ENCODE results near the gene DUSP28. TPM values are rescaled to one million over a fixed set of nuclear protein-coding genes. Genes with fewer than 3 reads are reported as not detected.
A peak's percentile ranks its signal among the peaks of the same experiment; 100 is the strongest.

DUSP28 gene
- total RNA-seq, 1 donor from 2014 or later: 6.1 TPM

DNA sequence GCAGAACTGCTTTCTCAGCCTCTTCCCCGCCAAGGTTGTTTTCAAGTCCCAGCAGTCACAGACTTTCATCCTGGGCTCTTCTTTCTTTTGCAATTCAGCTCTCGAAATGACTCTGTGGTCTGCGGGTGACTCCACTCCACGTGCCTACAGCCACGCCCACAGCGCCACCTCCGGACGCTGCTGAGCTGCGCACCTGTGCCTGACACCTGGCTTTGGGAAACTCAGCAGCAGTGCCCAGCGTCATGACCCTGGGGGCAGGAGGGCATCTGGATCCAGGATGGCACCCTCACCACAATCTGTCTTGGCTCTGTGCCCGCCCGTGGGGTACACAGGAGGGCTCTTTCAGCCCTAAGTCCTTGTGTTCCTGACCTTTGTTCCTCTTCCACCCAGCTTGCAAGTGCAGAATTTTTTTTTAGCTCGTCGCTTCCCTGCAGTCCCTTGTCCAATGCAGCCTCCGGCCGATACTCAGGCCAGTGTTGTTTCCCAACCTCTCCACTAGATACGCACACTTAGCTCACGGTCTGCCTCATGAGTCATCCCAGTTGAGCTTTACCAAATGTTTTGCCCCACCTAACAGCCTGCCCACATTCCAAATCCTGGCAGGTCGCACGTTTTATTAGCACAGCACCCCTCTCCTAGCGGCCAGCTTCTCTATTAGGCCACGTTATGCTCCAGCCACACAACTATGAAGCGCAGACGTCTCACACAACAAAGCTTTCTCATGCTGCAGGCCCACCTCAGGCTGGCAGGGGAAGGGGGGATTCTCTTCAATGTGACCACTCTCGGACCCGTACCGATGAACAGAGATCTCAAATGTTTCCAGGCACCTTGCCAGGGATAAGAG is 19.8 kb downstream of the DUSP28 start:
- Mint-ChIP-seq H3K4me3 (peak overlapping the region; percentile 58), H3K4me1 (peaks cover 29% of the 10 kb centered on the region), H3K27ac (ENCODE audit: unreplicated experiment) (peak overlapping the region; percentile 13), H3K9me3 (no peaks in the 10 kb centered on the region), H3K27me3 (ENCODE audit: low read depth) (no peaks in the 10 kb centered on the region), H3K36me3 (ENCODE audit: low read depth) (peaks cover 5% of the 10 kb centered on the region)
- TF ChIP-seq, protein P1, sequence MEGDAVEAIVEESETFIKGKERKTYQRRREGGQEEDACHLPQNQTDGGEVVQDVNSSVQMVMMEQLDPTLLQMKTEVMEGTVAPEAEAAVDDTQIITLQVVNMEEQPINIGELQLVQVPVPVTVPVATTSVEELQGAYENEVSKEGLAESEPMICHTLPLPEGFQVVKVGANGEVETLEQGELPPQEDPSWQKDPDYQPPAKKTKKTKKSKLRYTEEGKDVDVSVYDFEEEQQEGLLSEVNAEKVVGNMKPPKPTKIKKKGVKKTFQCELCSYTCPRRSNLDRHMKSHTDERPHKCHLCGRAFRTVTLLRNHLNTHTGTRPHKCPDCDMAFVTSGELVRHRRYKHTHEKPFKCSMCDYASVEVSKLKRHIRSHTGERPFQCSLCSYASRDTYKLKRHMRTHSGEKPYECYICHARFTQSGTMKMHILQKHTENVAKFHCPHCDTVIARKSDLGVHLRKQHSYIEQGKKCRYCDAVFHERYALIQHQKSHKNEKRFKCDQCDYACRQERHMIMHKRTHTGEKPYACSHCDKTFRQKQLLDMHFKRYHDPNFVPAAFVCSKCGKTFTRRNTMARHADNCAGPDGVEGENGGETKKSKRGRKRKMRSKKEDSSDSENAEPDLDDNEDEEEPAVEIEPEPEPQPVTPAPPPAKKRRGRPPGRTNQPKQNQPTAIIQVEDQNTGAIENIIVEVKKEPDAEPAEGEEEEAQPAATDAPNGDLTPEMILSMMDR (conservative IDR thresholded peaks at IDR 0.05): no peak
- no peak for DNase-seq (ENCODE audit: low read depth, low spot score)

- H3K4me1 Mint-ChIP-seq: peaks cover 37% of the 10 kb centered on the region
- TF ChIP-seq, protein P1 (conservative IDR thresholded peaks at IDR 0.05): no peak
- no peaks in the 10 kb centered on the region for H3K27me3 Mint-ChIP-seq (ENCODE audit: low read depth)
- no peaks in the 10 kb centered on the region for H3K9me3 Mint-ChIP-seq
- DNase-seq (ENCODE audit: low read depth, low spot score): no peak
- H3K36me3 Mint-ChIP-seq (ENCODE audit: low read depth): peaks cover 5% of the 10 kb centered on the region
- H3K4me3 Mint-ChIP-seq: peak overlapping the region; percentile 69
- H3K27ac Mint-ChIP-seq (ENCODE audit: unreplicated experiment): no peak overlapping the region
Measured at GRCh38 chr2:240581811-240582210, 21.7 kb downstream of the DUSP28 start.

DNA sequence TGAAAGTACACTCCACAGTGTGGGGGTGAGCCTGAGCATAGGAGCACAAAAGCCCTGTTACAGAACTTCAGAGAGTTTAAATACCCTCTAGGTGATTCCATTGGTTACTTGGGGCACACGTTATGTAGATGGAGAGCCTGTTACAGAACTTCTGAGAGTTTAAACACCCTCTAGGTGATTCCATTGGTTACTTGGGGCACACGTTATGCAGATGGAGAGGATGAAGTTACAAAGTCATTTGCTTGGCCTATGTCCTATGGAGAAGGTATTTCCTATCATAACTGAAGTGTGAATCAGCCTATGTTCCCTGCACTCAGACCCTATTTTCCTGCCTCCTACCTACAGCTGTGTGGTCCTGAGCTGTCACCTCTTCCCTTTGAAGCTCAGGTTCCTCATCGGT is 22.6 kb downstream of the DUSP28 start:
- Mint-ChIP-seq H3K9me3 (no peaks in the 10 kb centered on the region), H3K36me3 (ENCODE audit: low read depth) (peaks cover 5% of the 10 kb centered on the region), H3K4me1 (peaks cover 44% of the 10 kb centered on the region), H3K4me3 (peak overlapping the region; percentile 69), H3K27ac (ENCODE audit: unreplicated experiment) (no peak overlapping the region), H3K27me3 (ENCODE audit: low read depth) (no peaks in the 10 kb centered on the region)
- TF ChIP-seq, protein P1 (conservative IDR thresholded peaks at IDR 0.05): no peak
- DNase-seq (ENCODE audit: low read depth, low spot score): no peak

- TF ChIP-seq, protein P1 (conservative IDR thresholded peaks at IDR 0.05): no peak
- H3K4me1 Mint-ChIP-seq: peaks cover 54% of the 10 kb centered on the region
- no peak overlapping the region for H3K27ac Mint-ChIP-seq (ENCODE audit: unreplicated experiment)
- H3K9me3 Mint-ChIP-seq: no peaks in the 10 kb centered on the region
- peaks cover 5% of the 10 kb centered on the region for H3K36me3 Mint-ChIP-seq (ENCODE audit: low read depth)
- no peaks in the 10 kb centered on the region for H3K27me3 Mint-ChIP-seq (ENCODE audit: low read depth)
- peak overlapping the region; percentile 69 for H3K4me3 Mint-ChIP-seq
- DNase-seq (ENCODE audit: low read depth, low spot score): no peak
Measured at GRCh38 chr2:240583774-240584173, 23.6 kb downstream of the DUSP28 start.

GRCh38 chr2:240584486-240585031 is 24.4 kb downstream of the DUSP28 start:
- Mint-ChIP-seq H3K27me3 (ENCODE audit: low read depth) (no peaks in the 10 kb centered on the region), H3K4me3 (peak overlapping the region; percentile 99), H3K36me3 (ENCODE audit: low read depth) (peaks cover 5% of the 10 kb centered on the region), H3K27ac (ENCODE audit: unreplicated experiment) (no peak overlapping the region), H3K4me1 (peaks cover 57% of the 10 kb centered on the region), H3K9me3 (no peaks in the 10 kb centered on the region)
- DNase-seq (ENCODE audit: low read depth, low spot score): no peak
- TF ChIP-seq, protein P1 (conservative IDR thresholded peaks at IDR 0.05): no peak

All from neural crest cell (in vitro differentiated cells).